ENCODE measurements around the gene CREB3L4. TPM values are rescaled to one million over a fixed set of nuclear protein-coding genes. Genes with fewer than 3 reads are reported as not detected.
A peak's percentile ranks its signal among the peaks of the same experiment; 100 is the strongest.

Gene CREB3L4
- total RNA-seq, 4 donors from 2014 or later: 3.7 to 14.4 (median 8.1) TPM

- peaks cover 0 to 40% (median 8%) of the 10 kb centered on the region in 3 donors for H3K36me3 ChIP-seq
- DNase-seq: no peak
- peaks cover 4 to 33% (median 18%) of the 10 kb centered on the region in 3 donors for H3K4me1 ChIP-seq
- H3K27me3 ChIP-seq: no peaks in the 10 kb centered on the region
- intact Hi-C loops (cut with DNase I): loop anchor here (10.0 kb wide), 1 partner anchor 310 kb away; the partner anchor contains the start of genes ILF2 and NPR1
- no peaks in the 10 kb centered on the region for H3K9me3 ChIP-seq
- peak overlapping the region in 3 of 4 donors; percentile 83 to 97 (median 89) for H3K27ac ChIP-seq
- TF ChIP-seq POLR2A (IDR thresholded peaks at IDR 0.05) (no peak), CTCF (IDR thresholded peaks at IDR 0.05) (no peak)
- WGBS, 2 donors: 67 to 68% methylated on average over 6 of the region's 6 CpGs
- peak overlapping the region in 3 of 4 donors; percentile 64 to 75 (median 72) for H3K4me3 ChIP-seq
These were observed 16.6 kb downstream of the CREB3L4 start for GRCh38 chr1:153984123-153984894.

GRCh38 chr1:153985341-153985912 lies 17.7 kb downstream of the CREB3L4 start:
- intact Hi-C loops (cut with DNase I): loop anchor here (5.0 to 10.0 kb wide), 2 partner anchors 188 to 311 kb away; partner anchors contain the start of genes ILF2 and NPR1
- DNase-seq: no peak
- 5 to 6% methylated on average over 7 of the region's 7 CpGs for WGBS, 2 donors

GRCh38 chr1:153985941-153986761 lies 18.4 kb downstream of the CREB3L4 start, which contains the start of gene RAB13:
TSS of gene RAB13 (minus strand) at chr1:153986339. CDS start at chr1:153986236, 103 bp downstream.
- peak within 1 kb of the TSS; percentile 83 to 97 (median 86) for H3K27ac ChIP-seq
- H3K4me1 ChIP-seq: peaks cover 8 to 40% (median 23%) of the 10 kb centered on the region in 3 donors
- peaks cover 0 to 27% (median 7%) of the 10 kb centered on the region in 3 donors for H3K36me3 ChIP-seq
- no peak for DNase-seq
- no peaks in the 10 kb centered on the region for H3K27me3 ChIP-seq
- 2 to 9% methylated on average over 13 to 19 of the region's 32 CpGs for WGBS, 2 donors
- H3K9me3 ChIP-seq: no peaks in the 10 kb centered on the region
- TF ChIP-seq POLR2A (IDR thresholded peaks at IDR 0.05) (peak in 2 of 4 donors; percentile 25 to 56), CTCF (IDR thresholded peaks at IDR 0.05) (no peak)
- intact Hi-C loops (cut with DNase I): loop anchor here (5.0 to 10.0 kb wide), 2 partner anchors 189 to 311 kb away; partner anchors contain the start of genes ILF2 and NPR1
- peak within 1 kb of the TSS; percentile 58 to 75 (median 68) for H3K4me3 ChIP-seq

More at GRCh38 chr1:153985341-153985912, 17.7 kb downstream of the CREB3L4 start:
- H3K4me3 ChIP-seq: peak overlapping the region; percentile 58 to 75 (median 68)
- peak overlapping the region; percentile 83 to 97 (median 86) for H3K27ac ChIP-seq
- peaks cover 8 to 39% (median 23%) of the 10 kb centered on the region in 3 donors for H3K4me1 ChIP-seq
- peak in 1 of 4 donors; percentile 23 for TF ChIP-seq POLR2A (IDR thresholded peaks at IDR 0.05)
- no peak for TF ChIP-seq CTCF (IDR thresholded peaks at IDR 0.05)
- H3K9me3 ChIP-seq: no peaks in the 10 kb centered on the region
- peaks cover 0 to 34% (median 8%) of the 10 kb centered on the region in 3 donors for H3K36me3 ChIP-seq
- no peaks in the 10 kb centered on the region for H3K27me3 ChIP-seq

GRCh38 chr1:153987621-153988020 lies 19.9 kb downstream of the CREB3L4 start:
- Histone ChIP-seq H3K27ac (peak overlapping the region in 1 of 4 donors; percentile 97), H3K27me3 (no peaks in the 10 kb centered on the region), H3K36me3 (peaks cover 2 to 23% (median 9%) of the 10 kb centered on the region in 3 donors), H3K4me1 (peaks cover 19 to 55% (median 36%) of the 10 kb centered on the region in 3 donors), H3K9me3 (no peaks in the 10 kb centered on the region), H3K4me3 (no peak overlapping the region)
- TF ChIP-seq CTCF (IDR thresholded peaks at IDR 0.05): no peak
- TF ChIP-seq POLR2A (IDR thresholded peaks at IDR 0.05): no peak
- intact Hi-C loops (cut with DNase I): loop anchor here (5.0 to 10.0 kb wide), 2 partner anchors 190 to 313 kb away; partner anchors contain the start of genes ILF2 and NPR1
- no peak for DNase-seq
- 79 to 82% methylated on average over 8 of the region's 8 CpGs for WGBS, 2 donors
